ENCODE results near the gene PTPRN2.

The PTPRN2 gene

DNA sequence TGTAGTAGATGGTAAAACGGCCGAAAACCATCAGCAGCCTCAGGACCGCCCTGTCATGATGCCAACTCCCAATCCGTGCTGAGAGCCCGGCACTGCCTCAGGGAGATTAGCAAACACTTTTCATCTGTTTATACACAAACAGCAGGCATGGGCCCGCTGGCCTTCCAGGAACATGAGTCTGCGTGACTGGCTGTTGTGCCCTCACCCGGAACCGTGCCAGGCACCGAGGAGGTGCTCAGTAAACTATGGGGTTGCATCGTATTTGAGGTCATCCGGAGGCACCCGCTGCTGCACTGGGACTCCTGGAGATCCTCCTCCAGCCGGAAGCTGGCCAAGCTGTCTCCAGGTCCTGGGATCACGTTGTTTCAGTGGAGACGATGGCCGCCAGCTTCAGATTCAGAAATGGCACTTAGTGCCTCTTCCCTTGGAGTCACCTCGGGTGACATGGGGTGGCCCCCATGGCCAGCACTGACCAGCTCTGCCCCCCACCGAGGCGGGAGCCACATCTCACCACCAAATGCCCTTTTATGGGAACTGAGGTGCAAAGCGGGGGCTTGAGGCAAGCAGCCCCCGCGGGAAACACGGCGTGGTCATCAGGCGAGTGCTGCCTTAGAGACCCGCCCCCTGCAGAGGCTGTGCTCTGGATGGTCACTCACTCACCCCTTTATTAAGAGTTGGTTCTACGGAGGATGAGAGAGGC lies 585.9 kb downstream of the PTPRN2 start:
- DNase-seq, result no peak

DNA sequence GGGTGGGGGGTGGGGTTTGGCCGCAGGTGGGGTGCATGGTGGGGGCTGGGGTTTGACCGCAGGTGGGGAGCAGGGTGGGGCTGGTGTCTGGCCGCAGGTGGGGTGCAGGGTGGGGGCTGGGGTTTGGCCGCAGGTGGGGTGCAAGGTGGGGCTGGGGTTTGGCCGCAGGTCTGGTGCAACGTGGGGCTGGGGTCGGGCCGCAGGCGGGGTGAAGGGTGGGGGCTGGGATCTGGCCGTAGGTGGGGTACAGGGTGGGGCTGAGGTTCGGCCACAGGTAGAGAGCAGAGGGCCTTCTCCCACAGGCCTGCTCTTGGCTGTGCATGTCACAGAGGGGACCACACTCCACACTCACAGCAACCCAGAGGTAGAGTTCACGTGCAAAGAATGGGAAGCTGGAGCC lies 586.6 kb downstream of the PTPRN2 start:
- DNase-seq, result no peak

DNA sequence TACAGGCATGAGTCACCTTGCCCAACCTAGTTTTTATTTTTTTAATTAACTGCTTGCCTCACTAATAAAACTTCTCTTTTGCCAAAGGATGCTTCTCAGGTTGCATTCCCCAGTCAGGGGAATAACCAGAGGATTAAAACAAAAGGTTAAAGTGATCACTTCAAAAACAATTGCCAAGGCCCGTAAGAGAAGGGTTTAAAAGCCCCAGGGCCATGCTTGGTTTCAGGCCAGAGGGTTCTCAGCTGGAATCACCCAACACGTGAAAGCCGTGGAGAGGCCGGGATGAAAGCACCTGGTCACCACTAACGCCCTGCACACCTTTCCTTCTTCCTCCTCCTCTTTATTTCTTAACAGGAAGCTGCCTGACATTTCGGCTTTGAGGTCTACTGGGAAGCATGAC lies 587.5 kb downstream of the PTPRN2 start:
- DNase-seq, result no peak

DNA sequence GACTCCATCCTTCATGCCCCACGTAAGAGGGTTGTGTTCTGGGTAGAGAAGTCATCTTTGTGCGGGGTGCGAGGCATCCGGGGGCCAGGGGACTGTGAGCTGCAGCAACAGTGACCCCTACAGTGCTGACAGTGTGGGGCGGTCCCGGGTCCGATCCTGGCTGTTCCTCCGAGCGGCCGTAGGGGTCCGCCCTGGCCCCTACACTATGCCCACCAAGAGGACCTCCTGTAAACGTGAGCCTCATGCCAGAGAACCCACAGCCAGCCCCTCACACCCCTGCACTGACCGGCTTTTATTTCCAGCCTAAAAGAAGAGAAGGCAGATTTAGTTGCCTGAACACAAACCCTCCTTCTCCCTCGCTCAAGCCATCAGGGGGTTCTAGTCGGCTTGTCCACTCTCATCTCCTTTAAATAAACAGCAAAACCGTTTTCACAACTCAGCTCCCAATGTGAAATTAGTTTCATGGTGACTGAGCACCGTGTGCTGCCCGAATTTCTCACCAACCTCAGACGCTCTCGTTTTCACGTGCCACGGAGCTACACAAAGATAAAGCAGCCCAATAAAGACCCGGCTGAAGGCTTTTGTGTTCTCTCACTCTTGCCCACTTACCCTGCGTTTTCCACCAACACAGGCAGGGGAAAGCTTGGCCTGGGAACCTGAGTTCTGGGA lies 588.6 kb downstream of the PTPRN2 start:
- DNase-seq, result no peak

- no peak for DNase-seq
Measured at GRCh38 chr7:157997471-157997870, 590.2 kb downstream of the PTPRN2 start.

- DNase-seq, result no peak
Measured at GRCh38 chr7:157997080-157997440, 590.6 kb downstream of the PTPRN2 start.

DNA sequence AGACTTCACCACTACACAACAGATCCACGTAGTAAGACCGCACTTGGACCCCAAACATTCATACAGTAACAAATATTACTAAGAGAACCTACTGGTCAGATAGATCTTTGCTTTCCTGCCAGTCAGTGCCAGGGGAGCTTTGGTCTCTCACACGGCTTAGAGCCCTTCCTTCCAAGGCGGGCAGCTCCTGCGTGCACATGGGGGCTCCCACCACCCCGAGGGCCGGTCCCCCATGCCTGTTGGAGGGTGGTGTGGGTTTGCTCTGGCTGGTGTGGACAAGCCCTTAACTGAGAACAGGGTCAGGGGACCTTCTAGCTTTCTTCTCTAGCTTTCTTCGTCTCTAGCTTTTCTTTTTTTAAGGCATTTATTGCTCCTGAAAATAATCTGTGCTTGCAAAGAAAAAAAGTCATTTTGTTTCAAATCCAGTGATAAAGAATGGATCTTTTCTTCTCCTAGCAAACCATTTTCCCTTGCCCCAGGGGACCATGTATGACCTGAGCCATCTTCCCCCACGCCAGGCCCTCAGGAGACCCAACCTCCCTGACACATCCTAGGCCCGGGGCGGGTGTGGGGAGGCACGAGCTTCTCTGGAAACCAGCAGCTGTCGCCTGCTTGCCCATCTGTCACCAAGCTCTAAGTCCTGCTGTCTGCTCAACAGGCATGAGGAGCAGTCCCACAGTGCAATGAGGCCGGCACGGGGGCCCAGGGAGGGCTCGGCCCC lies 591.1 kb downstream of the PTPRN2 start:
- DNase-seq, result no peak

DNA sequence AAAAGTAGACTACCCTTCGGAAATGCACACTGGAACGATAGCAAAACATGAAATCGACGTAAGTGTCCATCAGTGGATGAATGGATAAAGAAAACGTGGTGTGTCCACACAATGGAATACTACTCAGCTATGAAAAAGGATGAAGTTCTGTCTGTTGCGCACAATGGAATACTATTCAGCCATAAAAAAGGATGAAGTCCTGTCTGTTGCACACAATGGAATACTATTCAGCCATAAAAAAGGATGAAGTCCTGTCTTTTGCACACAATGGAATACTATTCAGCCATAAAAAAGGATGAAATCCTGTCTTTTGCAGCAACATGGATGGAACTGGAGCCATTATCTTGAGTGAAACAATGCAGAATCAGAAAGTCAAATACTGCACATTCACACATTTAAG lies 591.8 kb downstream of the PTPRN2 start:
- DNase-seq, result no peak

DNA sequence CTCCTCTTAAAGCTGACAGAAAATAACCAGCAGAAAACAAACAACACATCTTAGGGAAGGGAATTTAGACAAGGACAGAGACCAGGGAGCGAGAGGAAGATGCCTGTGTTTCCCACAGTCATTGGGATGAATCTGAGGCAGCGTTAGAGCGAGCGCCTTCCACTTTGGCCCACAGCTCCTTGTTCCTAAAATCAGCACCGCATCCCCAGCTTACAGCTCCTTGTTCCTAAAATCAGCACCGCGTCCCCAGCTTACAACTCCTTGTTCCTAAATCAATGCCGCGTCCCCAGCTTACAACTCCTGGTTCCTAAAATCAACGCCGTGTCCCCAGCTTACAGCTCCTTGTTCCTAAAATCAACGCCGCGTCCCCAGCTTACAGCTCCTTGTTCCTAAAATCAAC lies 593.3 kb downstream of the PTPRN2 start:
- DNase-seq, result no peak

- DNase-seq, result no peak
Measured at GRCh38 chr7:157993406-157994105, 594.1 kb downstream of the PTPRN2 start.

DNA sequence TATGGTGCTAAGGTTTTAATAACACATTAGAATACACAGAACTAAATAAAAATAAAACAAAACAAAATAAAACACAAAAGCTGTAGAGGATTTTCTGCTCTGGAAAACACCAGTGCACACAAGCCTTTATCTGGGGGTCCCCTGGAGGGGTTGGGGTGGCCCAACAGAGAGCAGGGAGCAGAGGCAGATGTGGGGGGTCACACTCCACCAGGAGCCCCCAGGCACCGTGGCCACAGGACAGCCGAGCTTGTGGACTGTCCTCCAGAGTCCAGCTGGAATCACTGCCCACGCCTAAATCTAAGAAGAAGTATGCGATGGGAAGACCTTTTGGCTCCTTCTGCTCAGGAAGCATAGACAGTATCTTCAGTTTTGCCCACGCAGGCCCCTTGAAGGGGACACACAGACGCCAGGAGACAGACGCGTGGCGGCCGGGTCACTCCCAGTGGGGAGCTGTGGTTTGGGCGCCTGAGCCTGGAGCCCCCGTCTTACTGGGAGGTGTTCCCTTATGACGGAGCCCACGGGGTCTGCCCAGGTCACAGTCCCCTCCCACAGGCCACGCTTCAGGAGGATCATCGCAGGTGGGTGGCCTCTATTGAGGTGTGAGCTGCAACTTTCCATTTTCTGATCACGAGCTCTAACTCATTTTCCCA lies 595.0 kb downstream of the PTPRN2 start:
- no peak for DNase-seq

- no peak for DNase-seq
Measured at GRCh38 chr7:157991761-157992160, 595.9 kb downstream of the PTPRN2 start.

GRCh38 chr7:157991351-157991750 lies 596.3 kb downstream of the PTPRN2 start:
- DNase-seq, result no peak

DNA sequence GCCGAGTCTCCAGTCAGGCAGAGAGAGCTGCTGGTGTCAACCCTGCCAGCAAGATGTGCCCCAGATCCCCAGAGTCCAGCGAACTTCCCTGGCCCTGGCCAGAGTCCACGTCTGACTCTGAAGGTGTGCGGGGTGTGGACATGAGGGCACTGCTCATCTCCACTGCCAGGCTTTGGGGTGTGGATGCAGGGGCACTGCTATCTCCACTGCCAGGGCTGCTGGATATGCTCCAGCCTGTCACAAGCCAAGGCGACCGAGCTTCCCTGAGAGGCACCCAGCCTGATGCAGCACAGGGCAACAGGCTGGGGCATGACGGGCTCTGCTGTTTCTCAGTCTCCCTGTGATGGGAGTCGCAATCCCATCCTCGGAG lies 596.8 kb downstream of the PTPRN2 start:
- DNase-seq, result no peak

DNA sequence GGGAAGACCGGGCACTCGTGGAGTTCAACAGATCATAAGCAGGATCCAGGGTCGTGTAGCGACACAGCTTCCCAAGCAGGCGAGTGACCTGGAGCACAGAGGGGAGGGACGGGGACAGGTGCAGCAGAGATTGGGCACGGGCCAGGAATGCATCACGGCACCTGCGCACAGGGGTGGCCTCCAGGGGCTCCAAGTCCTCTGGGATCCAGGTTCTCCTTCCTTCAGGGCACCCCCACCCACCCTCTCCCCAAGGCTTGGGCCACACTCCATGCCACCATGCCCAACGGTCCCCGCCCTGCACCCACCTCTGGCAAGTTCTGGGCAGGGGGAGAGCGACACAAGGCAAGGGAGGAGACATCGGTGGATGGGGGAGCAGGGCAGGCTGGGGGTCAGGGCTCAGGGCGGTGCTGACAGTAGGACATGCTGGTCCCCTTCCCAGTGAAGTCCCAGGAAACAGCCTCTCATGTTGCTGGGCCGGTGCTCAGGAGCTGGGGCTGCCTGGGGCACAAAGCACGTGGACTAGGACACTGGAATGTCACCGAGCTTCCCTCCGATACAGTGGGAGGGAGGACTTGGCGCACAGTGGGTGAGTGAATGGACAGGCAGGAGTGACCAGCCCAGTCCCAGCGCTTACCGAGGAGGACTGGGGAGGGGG lies 597.3 kb downstream of the PTPRN2 start:
- no peak for DNase-seq

DNA sequence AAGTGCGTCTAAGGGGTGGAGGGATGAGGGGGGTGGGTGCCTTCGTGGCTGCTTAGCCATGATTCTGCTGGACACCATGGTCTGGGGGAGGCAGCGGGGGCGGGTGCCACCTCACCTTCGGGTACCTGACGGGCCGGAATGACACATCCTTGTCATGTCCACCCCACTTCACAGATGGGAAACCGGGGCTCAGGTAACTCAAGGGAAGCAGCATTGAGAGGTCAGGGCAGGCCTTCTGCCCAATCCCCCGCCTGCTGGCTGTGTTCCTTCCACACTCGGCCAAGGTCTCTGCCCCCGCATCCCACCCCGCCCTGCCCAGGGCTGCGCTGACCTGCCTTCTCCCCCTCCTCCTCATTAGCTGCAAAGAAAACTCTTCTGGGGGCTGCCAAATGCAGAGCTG lies 598.0 kb downstream of the PTPRN2 start:
- no peak for DNase-seq

GRCh38 chr7:157987906-157988305 lies 599.7 kb downstream of the PTPRN2 start:
- DNase-seq, result no peak

DNA sequence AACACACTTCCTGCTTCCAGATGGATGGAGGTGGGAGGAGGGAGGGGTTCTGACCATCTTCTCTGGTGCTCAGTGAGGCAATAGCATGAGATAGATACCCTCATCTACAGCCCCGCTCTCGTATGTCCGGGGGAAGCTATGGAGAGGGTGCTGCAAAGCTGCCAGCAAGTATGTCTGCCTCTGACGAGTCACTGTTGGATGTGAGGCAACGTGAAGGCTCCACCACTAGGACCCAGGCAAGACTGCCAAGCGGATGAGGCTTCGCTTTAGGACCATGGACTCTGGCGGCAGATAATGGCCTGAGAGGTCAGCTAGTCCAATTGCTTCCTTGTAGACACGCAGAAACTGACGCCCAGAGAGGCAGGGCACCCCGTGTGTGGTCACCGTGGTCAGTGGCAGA lies 601.6 kb downstream of the PTPRN2 start:
- no peak for DNase-seq

DNA sequence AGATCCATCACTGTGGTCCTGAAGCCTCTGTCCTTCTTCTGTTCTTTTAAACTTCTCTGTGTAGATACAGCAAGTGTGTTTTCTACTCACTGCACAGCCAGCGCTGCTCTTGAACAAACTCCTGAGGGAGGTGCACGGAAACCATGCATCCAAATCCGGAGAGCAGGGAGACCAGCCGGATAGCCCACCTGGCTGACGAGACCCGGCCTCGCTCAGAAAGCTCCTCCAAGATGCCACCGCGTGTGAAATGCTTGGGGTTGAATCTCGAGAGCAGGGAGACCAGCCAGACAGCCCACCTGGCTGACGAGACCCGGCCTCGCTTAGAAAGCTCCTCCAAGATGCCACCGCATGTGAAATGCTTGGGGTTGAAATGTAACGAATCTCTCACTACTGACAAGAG lies 602.0 kb downstream of the PTPRN2 start:
- no peak for DNase-seq

DNA sequence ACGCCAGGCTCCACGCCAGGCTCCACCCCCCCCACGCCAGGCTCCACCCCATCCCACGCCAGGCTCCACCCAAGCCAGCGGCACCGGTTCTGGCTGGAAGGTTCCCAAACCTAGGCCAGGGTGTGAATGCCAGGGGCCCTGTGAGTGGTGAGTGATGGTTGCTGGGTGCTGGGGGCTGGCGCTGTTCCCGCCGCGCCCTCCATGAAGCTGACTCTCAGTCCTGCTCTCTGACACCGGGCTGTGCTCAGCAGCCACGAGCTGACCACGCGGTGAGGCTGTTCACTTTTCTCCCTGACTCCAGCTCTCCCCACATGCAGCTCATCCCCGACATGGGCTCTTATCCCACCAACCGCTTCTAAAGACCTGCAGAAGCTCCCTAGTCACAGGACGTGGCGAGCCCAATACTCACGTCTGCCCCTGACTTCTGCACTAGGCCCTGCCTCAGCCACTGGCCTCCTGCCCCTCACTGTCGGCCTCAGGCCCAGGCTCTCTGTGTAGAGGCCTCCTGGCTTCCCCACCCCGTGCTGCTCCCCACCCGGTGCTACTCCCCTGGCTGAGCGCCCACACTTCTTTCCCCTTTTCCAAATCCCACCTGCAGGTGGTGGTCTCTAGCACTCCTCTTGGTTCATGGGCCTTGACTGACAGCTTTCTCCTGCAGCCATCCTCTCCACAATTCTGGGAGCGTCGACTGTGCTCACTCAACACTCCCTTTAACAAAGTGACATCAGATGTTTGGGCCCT lies 603.0 kb downstream of the PTPRN2 start:
- DNase-seq, result no peak

Data from suppressor macrophage (primary cell).